A549 (cell line): ENCODE results near the gene TUSC2. TPM values are rescaled to one million over a fixed set of nuclear protein-coding genes. Genes with fewer than 3 reads are reported as not detected.

Source experiments
- ATAC-seq, 2 experiments: fragments of 200-7000 bp in 1 of 2; fragments of >200 bp in 1 of 2; cut with Nextera tagmentation in 1 of 2; cut with Tn5 transposase in 1 of 2; 3 replicates each; pipeline versions ENCODE4 v1.8.0 to v1.9.1; 2018 to 2020; ENCODE audit warnings: mild to moderate bottlenecking in 1 of 2, moderate library complexity in 1 of 2
- CTCF ChIA-PET: fragments of 300-600 bp; sonication (Branson Sonifier 250); formaldehyde crosslinking; extraction: SDS; loops from one replicate; lab custom pipeline; 2021; ENCODE audit warnings: antibody characterized with exemption, inconsistent platforms; lab: Yijun Ruan, JAX
- POLR2A ChIA-PET: fragments of 350-600 bp; formaldehyde crosslinking; extraction: SDS; loops from one replicate; lab custom pipeline; 2021; ENCODE audit warnings: antibody characterized with exemption, inconsistent platforms; lab: Yijun Ruan, JAX
- DNase-seq, 2 experiments: peaks; one replicate each; pipeline versions ENCODE4 v3.0.0 to v3.0.0-alpha.2; 2011 to 2016; ENCODE audit warnings: low read depth in 1 of 2, low spot score in 1 of 2
- FAIRE-seq: peaks from 2 replicates; lab custom pipeline; 2011; peaks lifted over from hg19 to GRCh38; lab: Jason Lieb, UNC
- H3K27ac ChIP-seq, 2 experiments: fragments of >200 bp; sonication (Bioruptor Twin); formaldehyde crosslinking; 3 replicates each; pipeline ENCODE4 v1.5.1; 2016 to 2017
- H3K4me1 ChIP-seq: fragments of >200 bp; sonication (Bioruptor Twin); formaldehyde crosslinking; 3 replicates; pipeline ENCODE4 v1.6.1; 2016
- H3K4me2 ChIP-seq: fragments of >200 bp; sonication (Bioruptor Twin); formaldehyde crosslinking; 3 replicates; pipeline ENCODE4 v1.6.1; 2016
- H3K4me3 ChIP-seq: fragments of >200 bp; sonication (Bioruptor Twin); formaldehyde crosslinking; 3 replicates; pipeline ENCODE4 v1.5.1; 2016
- H3K9me3 ChIP-seq: fragments of >200 bp; sonication (Bioruptor Twin); formaldehyde crosslinking; 3 replicates; pipeline ENCODE4 v1.6.1; 2016
- ATOH8 ChIP-seq: fragments of 250-450 bp; sonication (Bioruptor Pico); IDR thresholded peaks from 2 replicates; pipeline ENCODE4 v1.5.0; 2020; ENCODE audit warnings: low read depth, mild to moderate bottlenecking, moderate library complexity
- BHLHE40 ChIP-seq: IDR thresholded peaks from 2 replicates; pipeline ENCODE4 v1.6.1; 2012; ENCODE audit warnings: low read depth, low read length, inconsistent platforms
- CBX8 ChIP-seq: fragments of 200-600 bp; sonication (generic); IDR thresholded peaks from 2 replicates; pipeline ENCODE4 v1.6.1; 2016
- CHD2 ChIP-seq: fragments of 150-350 bp; IDR thresholded peaks from 2 replicates; pipeline ENCODE4 v1.6.1; 2014; ENCODE audit warnings: low read length; ENCODE audit not compliant: partially characterized antibody
- CHD4 ChIP-seq: fragments of 200-600 bp; sonication (generic); IDR thresholded peaks from 2 replicates; pipeline ENCODE4 v1.6.1; 2016; ENCODE audit warnings: antibody characterized with exemption, mild to moderate bottlenecking, borderline replicate concordance
- CTCF ChIP-seq: fragments of >200 bp; sonication (Bioruptor Twin); formaldehyde crosslinking; IDR thresholded peaks from 3 replicates; pipeline ENCODE4 v1.5.1; 2016
- EHF ChIP-seq: fragments of 250-450 bp; sonication (Bioruptor Pico); IDR thresholded peaks from 2 replicates; pipeline ENCODE4 v1.5.0; 2020; ENCODE audit warnings: mild to moderate bottlenecking
- EP300 ChIP-seq, 2 experiments: fragments of >200 bp; sonication (Bioruptor Twin); formaldehyde crosslinking; IDR thresholded peaks; 2 replicates in 1 of 2; 3 replicates in 1 of 2; pipeline ENCODE4 v1.6.1; 2016 to 2017
- FOSL2 ChIP-seq, 2 experiments: fragments of 450-650 bp in 1 of 2; fragments of >200 bp in 1 of 2; sonication (Bioruptor Twin) in 1 of 2; formaldehyde crosslinking; IDR thresholded peaks; 2 replicates each; pipeline versions ENCODE4 v1.5.0 to v1.6.1; 2016 to 2020; ENCODE audit warnings: mild to moderate bottlenecking in 1 of 2, moderate library complexity in 1 of 2
- GATA3 ChIP-seq: IDR thresholded peaks from 2 replicates; pipeline ENCODE4 v1.6.1; 2012; ENCODE audit warnings: borderline replicate concordance
- HEYL ChIP-seq: fragments of 250-450 bp; sonication (Bioruptor Pico); IDR thresholded peaks from 2 replicates; pipeline ENCODE4 v1.8.0; 2021; ENCODE audit warnings: mild to moderate bottlenecking, moderate library complexity
- HOXA7 ChIP-seq: fragments of 250-450 bp; sonication (Bioruptor Pico); IDR thresholded peaks from 2 replicates; pipeline ENCODE4 v1.5.0; 2020; ENCODE audit warnings: mild to moderate bottlenecking, moderate library complexity
- JUNB ChIP-seq: fragments of >200 bp; sonication (Bioruptor Twin); formaldehyde crosslinking; IDR thresholded peaks from 2 replicates; pipeline ENCODE4 v1.6.1; 2016
- MAX ChIP-seq: IDR thresholded peaks from 2 replicates; pipeline ENCODE4 v1.6.1; 2012
- MAZ ChIP-seq: fragments of 150-350 bp; IDR thresholded peaks from 2 replicates; pipeline ENCODE4 v1.6.1; 2014; ENCODE audit warnings: antibody characterized with exemption, low read depth, low read length, borderline replicate concordance
- NPAS2 ChIP-seq: fragments of 250-450 bp; sonication (Bioruptor Pico); IDR thresholded peaks from 2 replicates; pipeline ENCODE4 v1.8.0; 2022; ENCODE audit warnings: mild to moderate bottlenecking, moderate library complexity, borderline replicate concordance
- PHF8 ChIP-seq: fragments of 200-600 bp; sonication (generic); IDR thresholded peaks from 2 replicates; pipeline ENCODE4 v1.6.1; 2016; ENCODE audit warnings: low read depth, mild to moderate bottlenecking, antibody characterized with exemption, moderate library complexity, borderline replicate concordance
- POLR2AphosphoS2 ChIP-seq: conservative IDR thresholded peaks from 2 replicates; pipeline ENCODE4 v1.6.1; 2012; ENCODE audit warnings: low read length, improper control_type of control experiment, inconsistent platforms
- RARB ChIP-seq: fragments of 250-450 bp; sonication (Bioruptor Pico); IDR thresholded peaks from 2 replicates; pipeline ENCODE4 v1.8.0; 2021; ENCODE audit warnings: mild to moderate bottlenecking, moderate library complexity
- RCOR1 ChIP-seq: fragments of 150-350 bp; IDR thresholded peaks from 2 replicates; pipeline ENCODE4 v1.6.1; 2014; ENCODE audit warnings: antibody characterized with exemption, low read length, low read depth
- REST ChIP-seq: fragments of 200-600 bp; sonication (generic); IDR thresholded peaks from 2 replicates; pipeline ENCODE4 v1.6.1; 2016; ENCODE audit warnings: antibody characterized with exemption, mild to moderate bottlenecking, moderate library complexity
- SMC3 ChIP-seq: fragments of >200 bp; sonication (Bioruptor Twin); formaldehyde crosslinking; IDR thresholded peaks from 3 replicates; pipeline ENCODE4 v1.6.1; 2018; ENCODE audit warnings: inconsistent platforms
- SREBF2 ChIP-seq: fragments of 450-650 bp; IDR thresholded peaks from 2 replicates; pipeline ENCODE4 v1.6.1; 2014; ENCODE audit warnings: mild to moderate bottlenecking, moderate library complexity
- TFCP2L1 ChIP-seq: fragments of 250-450 bp; sonication (Bioruptor Pico); IDR thresholded peaks from 2 replicates; pipeline ENCODE4 v1.5.0; 2021; ENCODE audit warnings: mild to moderate bottlenecking
- USF2 ChIP-seq: fragments of 450-650 bp; IDR thresholded peaks from 2 replicates; pipeline ENCODE4 v1.6.1; 2014; ENCODE audit warnings: antibody characterized with exemption
- ZSCAN20 ChIP-seq: fragments of 250-450 bp; sonication (Bioruptor Pico); IDR thresholded peaks from 2 replicates; pipeline ENCODE4 v1.8.0; 2022; ENCODE audit warnings: mild to moderate bottlenecking, moderate library complexity
- WGBS: methylation state at CpG from one replicate; pipeline ENCODE4 v1.1.6; 2017; ENCODE audit errors: missing lambda C conversion rate; 5-methylcytosine and 5-hydroxymethylcytosine counted together
- polyA plus RNA-seq, 4 experiments: library from polyadenylated mRNA; depleted of rRNA in 3 of 4; stranded (reverse); fragments of >200 nt; fragmentation: RNase III in 1 of 4; extraction: RNeasy Plus Mini Kit Qiagen cat#74134 plus additional on column Dnase treatment in 1 of 4; gene quantifications; 2 replicates in 3 of 4; 3 replicates in 1 of 4; pipeline ENCODE4 v1.2.3, GENCODE V29; 2011 to 2017

TUSC2 gene
- polyA plus RNA-seq, 2 of the 4 experiments (the other 2 are of a cell fraction) = 18.2 to 23.5 TPM

- 96% methylated on average over 8 of the region's 16 CpGs for WGBS
Measured at GRCh38 chr3:50290161-50290641, 37.8 kb downstream of the TUSC2 start.

GRCh38 chr3:50289130-50289529 is 38.9 kb downstream of the TUSC2 start:
- Histone ChIP-seq H3K4me1 (peaks cover 13% of the 10 kb centered on the region; the same call in 2 of the 3 replicates), H3K4me2 (no peak overlapping the region)
- CTCF ChIA-PET = interaction anchor here (0.6 to 1.5 kb wide), 2 partner anchors 15 to 58 kb away, joined by 3 to 4 read pairs; no protein-coding TSS in a partner anchor
- FAIRE-seq = no peak
- TF ChIP-seq HOXA7 (CRISPR knock-in tag) = no peak
- TF ChIP-seq RCOR1 = no peak
- TF ChIP-seq EP300 (IDR thresholded peaks at IDR 0.05) = no peak
- TF ChIP-seq, all 56 proteins: peak for 0
- ATAC-seq (no peak), DNase-seq (no peak)
- WGBS = 95% methylated on average over 6 of the region's 6 CpGs
- Histone ChIP-seq H3K27ac (no peak overlapping the region), H3K4me3 (no peak overlapping the region), H3K9me3 (no peaks in the 10 kb centered on the region)
- POLR2A ChIA-PET = no interaction called here

More at GRCh38 chr3:50290161-50290641, 37.8 kb downstream of the TUSC2 start:
- FAIRE-seq (no peak), ATAC-seq (no peak), DNase-seq (no peak)
- Histone ChIP-seq H3K4me1 (peaks cover 13% of the 10 kb centered on the region; the same call in 2 of the 3 replicates), H3K4me3 (no peak overlapping the region), H3K27ac (peak overlapping the region in 1 of 2 experiments; percentile 95; a peak in 2 of 6 replicates), H3K4me2 (peak overlapping the region; percentile 81; the same call in 2 of the 3 replicates), H3K9me3 (no peaks in the 10 kb centered on the region)
- TF ChIP-seq ATOH8 (CRISPR knock-in tag) (no peak), FOSL2 (IDR thresholded peaks at IDR 0.05) (no peak), FOSL2 (CRISPR knock-in tag; IDR thresholded peaks at IDR 0.05) (no peak), SREBF2 (no peak), CBX8 (no peak), TFCP2L1 (no peak), HEYL (no peak), MAX (no peak), POLR2AphosphoS2 (no peak), GATA3 (no peak), ZSCAN20 (CRISPR knock-in tag) (no peak), MAZ (no peak)
- ChIA-PET POLR2A (no interaction called here), CTCF (interaction anchor here (0.7 to 1.5 kb wide), 3 partner anchors 13 to 60 kb away, joined by 3 to 4 read pairs (median 3); partner anchors contain the start of genes CYB561D2 and NPRL2)

- no peak for FAIRE-seq
- Histone ChIP-seq H3K27ac (no peak overlapping the region), H3K4me3 (no peak overlapping the region), H3K4me2 (no peak overlapping the region), H3K4me1 (peaks cover 13% of the 10 kb centered on the region; the same call in 2 of the 3 replicates), H3K9me3 (no peaks in the 10 kb centered on the region)
- DNase-seq = no peak
- CTCF ChIA-PET = interaction anchor here (1.0 to 1.4 kb wide), 2 partner anchors 11 to 16 kb away, joined by 3 to 6 read pairs; no protein-coding TSS in a partner anchor
- POLR2A ChIA-PET = no interaction called here
- no peak for TF ChIP-seq JUNB
- TF ChIP-seq REST = no peak
- TF ChIP-seq HOXA7 (CRISPR knock-in tag) = no peak
- TF ChIP-seq RARB (CRISPR knock-in tag) = no peak
- no peak for TF ChIP-seq EHF (CRISPR knock-in tag)
- TF ChIP-seq BHLHE40 = no peak
- TF ChIP-seq NPAS2 (CRISPR knock-in tag) = no peak
- no peak for TF ChIP-seq CHD4
- no peak for TF ChIP-seq POLR2AphosphoS2
- no peak for TF ChIP-seq RCOR1
- TF ChIP-seq CHD2 = no peak
- no peak for TF ChIP-seq SMC3
- no peak for TF ChIP-seq USF2
- no peak for TF ChIP-seq CTCF
- TF ChIP-seq PHF8 = no peak
- TF ChIP-seq MAZ = no peak
- WGBS = 95% methylated on average over 20 of the region's 23 CpGs
- ATAC-seq = no peak
Measured at GRCh38 chr3:50288387-50289007, 39.5 kb downstream of the TUSC2 start.
